Mucosa of stomach (tissue), 1 donor: ENCODE results near the gene PFDN2.

Source experiments
- H3K27me3 ChIP-seq: one replicate; pipeline ENCODE4 v1.7.0; 2013; ENCODE audit warnings: mild to moderate bottlenecking, low read length; ENCODE audit not compliant: control insufficient read depth, insufficient read depth
- H3K36me3 ChIP-seq: one replicate; pipeline ENCODE4 v1.7.0; 2013; ENCODE audit warnings: low read length; ENCODE audit not compliant: control insufficient read depth, insufficient read depth
- H3K4me1 ChIP-seq: one replicate; pipeline ENCODE4 v1.7.0; 2013; ENCODE audit warnings: mild to moderate bottlenecking, low read length; ENCODE audit not compliant: control insufficient read depth, insufficient read depth
- H3K4me3 ChIP-seq: one replicate; pipeline ENCODE4 v1.7.0; 2013; ENCODE audit warnings: low read length
- H3K9ac ChIP-seq: one replicate; pipeline ENCODE4 v1.7.0; 2013; ENCODE audit warnings: mild to moderate bottlenecking, low read length, moderate library complexity
- H3K9me3 ChIP-seq: one replicate; pipeline ENCODE4 v1.7.0; 2013; ENCODE audit warnings: mild to moderate bottlenecking, low read length, moderate library complexity; ENCODE audit not compliant: control insufficient read depth
- donor health status: Pancreatic carcinoma.

The PFDN2 gene

DNA sequence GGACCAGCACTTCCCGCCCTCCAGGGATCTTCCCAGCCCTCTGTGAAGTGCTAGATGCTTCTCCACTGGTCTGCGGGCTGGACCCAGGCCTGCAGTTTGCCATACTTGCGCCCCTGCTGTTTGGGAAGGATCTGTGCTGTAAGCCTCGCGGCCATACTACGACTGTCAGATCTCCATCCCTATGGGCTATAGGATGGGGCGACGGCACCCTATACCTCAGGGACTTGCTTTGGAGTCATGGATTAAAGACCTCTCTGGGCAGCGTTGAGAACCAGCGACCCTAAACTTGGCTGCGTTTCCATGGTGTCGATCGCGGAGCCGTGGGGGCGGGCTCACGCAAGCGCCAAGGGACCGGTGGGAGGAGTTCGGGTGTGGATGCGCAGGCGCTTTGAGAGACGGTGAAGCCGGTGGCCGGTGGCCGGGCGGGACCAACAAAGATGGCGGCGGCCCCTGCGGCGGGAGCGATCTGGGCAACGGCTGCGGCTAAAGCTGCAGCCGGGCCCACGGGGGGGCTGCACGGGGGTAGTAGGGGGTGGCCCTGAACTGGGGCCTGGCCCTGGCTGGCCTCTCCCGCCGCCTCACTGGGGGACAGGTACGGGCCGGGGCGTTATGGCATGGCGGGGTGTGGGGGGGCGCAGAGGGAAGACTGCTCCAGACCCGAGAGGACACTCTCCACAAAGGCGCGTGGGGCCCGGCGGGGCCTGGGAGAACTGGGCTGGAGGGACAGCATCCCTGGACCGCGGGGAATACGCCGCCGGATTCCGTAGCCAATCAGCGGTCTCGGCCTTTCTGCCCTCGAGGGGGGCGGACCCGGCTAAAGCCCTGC, 41.5 kb upstream of the PFDN2 start, which contains the start of gene USP21:
USP21 (plus strand) TSS at position 414 of the 826 bp plus-strand sequence. CDS start 1,141 bp downstream, outside the sequence.
- Histone ChIP-seq H3K4me3 (peak within 1 kb of the TSS; percentile 90), H3K4me1 (peaks cover 36% of the 10 kb centered on the region), H3K36me3 (peaks cover 4% of the 10 kb centered on the region), H3K9me3 (no peaks in the 10 kb centered on the region), H3K9ac (peak within 1 kb of the TSS; percentile 87), H3K27me3 (no peaks in the 10 kb centered on the region)

DNA sequence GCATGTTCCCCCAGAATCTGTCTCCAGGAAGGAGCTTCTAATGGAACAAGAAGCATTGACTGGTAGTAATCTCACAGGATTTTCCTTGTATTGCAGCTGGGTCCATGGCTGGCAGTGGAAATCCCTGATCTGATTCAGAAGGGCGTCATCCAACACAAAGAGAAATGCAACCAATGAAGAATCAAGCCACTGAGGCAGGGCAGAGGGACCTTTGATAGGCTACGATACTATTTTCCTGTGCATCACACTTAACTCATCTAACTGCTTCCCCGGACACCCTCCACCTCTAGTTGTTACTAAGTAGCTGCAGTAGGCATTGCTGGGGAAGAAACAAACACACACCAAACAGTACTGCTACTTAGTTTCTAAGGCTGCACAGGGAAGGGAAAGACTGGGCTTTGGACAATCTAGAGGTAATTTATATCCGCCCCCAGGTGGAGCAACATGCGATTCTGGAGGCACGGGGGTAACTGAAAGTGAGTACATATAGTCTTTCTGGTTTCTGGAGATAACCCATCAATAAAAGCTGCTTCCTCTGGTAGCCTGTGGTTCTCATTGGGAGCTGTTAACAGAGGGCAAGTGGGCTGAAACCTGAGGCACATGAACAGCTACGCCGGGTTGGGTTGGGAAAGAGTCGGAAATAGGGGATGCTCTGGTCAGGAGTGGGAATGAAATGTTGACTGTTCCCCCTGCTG, 40.6 kb upstream of the PFDN2 start:
- Histone ChIP-seq H3K27me3 (no peaks in the 10 kb centered on the region), H3K9ac (peak overlapping the region; percentile 87), H3K36me3 (peaks cover 4% of the 10 kb centered on the region), H3K4me3 (peak overlapping the region; percentile 90), H3K4me1 (peaks cover 36% of the 10 kb centered on the region), H3K9me3 (no peaks in the 10 kb centered on the region)

GRCh38 chr1:161157867-161158266, 40.0 kb upstream of the PFDN2 start:
- Histone ChIP-seq H3K9me3 (no peaks in the 10 kb centered on the region), H3K27me3 (no peaks in the 10 kb centered on the region), H3K4me3 (no peak overlapping the region), H3K36me3 (peaks cover 4% of the 10 kb centered on the region), H3K4me1 (peaks cover 36% of the 10 kb centered on the region), H3K9ac (no peak overlapping the region)

DNA sequence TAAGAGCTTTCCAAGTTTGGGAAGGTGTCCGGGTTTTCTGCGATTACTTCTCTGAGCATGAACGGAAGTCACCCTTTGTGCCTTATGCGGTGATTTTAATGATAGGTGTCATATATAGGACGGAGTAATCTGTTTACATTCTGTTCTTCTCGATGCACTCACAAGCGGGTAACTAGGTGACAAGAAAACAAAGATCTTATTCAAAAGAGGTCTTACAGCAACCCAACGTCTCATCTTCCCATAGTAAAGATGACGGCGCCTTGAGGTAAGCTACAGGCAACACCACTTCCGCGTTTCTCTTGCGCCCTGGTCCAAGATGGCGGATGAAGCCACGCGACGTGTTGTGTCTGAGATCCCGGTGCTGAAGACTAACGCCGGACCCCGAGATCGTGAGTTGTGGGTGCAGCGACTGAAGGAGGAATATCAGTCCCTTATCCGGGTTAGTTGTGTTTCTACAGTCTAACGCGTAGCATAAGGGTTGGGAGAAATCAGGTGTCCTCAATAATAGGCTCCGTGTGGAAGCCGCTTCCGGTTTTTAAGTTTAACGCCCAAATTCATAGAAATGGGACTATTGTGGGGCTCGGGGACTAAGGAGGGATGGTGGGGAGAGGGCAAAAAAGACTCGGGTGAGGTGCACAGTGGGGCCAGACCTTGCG, 36.0 kb upstream of the PFDN2 start, which contains the start of gene UFC1:
UFC1 (plus strand) TSS at position 297 of the 656 bp plus-strand sequence; CDS start at position 317, 20 bp downstream.
- H3K4me1 ChIP-seq: peaks cover 15% of the 10 kb centered on the region
- no peaks in the 10 kb centered on the region for H3K27me3 ChIP-seq
- peak within 1 kb of the TSS; percentile 97 for H3K9ac ChIP-seq
- peak within 1 kb of the TSS; percentile 87 for H3K4me3 ChIP-seq
- H3K9me3 ChIP-seq: no peaks in the 10 kb centered on the region
- peaks cover 4% of the 10 kb centered on the region for H3K36me3 ChIP-seq

GRCh38 chr1:161153176-161153575, 35.3 kb upstream of the PFDN2 start:
- Histone ChIP-seq H3K27me3 (no peaks in the 10 kb centered on the region), H3K4me1 (peaks cover 10% of the 10 kb centered on the region), H3K9ac (peak overlapping the region; percentile 97), H3K9me3 (no peaks in the 10 kb centered on the region), H3K36me3 (peaks cover 4% of the 10 kb centered on the region), H3K4me3 (no peak overlapping the region)

DNA sequence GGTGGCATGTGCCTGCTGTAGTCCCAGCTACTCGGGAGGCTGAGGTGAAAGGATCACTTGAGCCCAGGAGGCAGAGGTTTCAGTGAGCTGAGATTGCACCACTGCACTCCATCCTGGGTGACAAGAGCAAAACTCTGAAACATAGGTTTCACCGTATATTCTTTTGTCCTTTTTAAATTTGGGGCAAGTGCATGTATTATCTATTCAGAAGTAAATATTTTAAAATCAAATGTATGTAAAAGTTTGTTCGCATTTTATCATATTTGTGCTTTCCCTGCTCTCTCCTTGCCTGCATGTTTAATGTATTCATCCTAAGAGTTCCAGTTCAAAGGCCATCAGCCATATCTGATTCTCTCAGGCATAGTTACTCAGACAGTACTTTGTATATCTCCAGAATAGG, 28.0 kb upstream of the PFDN2 start:
- H3K9ac ChIP-seq: no peak overlapping the region
- no peaks in the 10 kb centered on the region for H3K36me3 ChIP-seq
- no peaks in the 10 kb centered on the region for H3K27me3 ChIP-seq
- no peaks in the 10 kb centered on the region for H3K4me1 ChIP-seq
- H3K4me3 ChIP-seq: no peak overlapping the region
- no peaks in the 10 kb centered on the region for H3K9me3 ChIP-seq

DNA sequence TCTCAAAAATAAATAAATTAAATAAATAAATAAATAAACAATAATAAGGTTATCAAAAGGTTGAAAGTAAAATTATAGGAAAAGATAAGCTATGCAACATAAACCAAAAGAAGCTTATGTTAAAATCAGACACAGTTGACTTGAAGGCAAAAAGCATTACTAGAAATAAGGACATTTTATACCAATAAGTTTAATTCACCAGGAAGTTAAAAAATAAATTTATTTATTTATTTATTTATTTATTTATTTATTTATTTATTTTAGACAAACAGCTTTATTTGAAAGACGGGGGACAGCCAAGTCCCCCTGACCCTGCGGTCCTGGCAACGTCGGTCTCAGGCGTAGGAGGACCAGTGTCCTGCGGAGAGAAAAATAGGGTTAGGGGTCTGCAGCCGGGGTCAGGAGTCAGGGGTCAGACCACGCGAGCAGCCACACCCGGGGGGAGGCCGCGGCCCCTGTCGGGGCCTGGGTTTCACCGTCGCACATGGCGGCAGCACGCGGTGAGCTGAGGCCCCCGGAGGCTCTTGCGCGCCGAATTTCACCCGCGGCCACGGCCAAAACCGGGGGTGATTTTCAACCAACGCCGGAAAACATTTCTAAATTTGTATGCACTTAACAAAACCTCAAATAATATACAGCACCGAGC, 23.0 kb upstream of the PFDN2 start:
- no peaks in the 10 kb centered on the region for H3K27me3 ChIP-seq

DNA sequence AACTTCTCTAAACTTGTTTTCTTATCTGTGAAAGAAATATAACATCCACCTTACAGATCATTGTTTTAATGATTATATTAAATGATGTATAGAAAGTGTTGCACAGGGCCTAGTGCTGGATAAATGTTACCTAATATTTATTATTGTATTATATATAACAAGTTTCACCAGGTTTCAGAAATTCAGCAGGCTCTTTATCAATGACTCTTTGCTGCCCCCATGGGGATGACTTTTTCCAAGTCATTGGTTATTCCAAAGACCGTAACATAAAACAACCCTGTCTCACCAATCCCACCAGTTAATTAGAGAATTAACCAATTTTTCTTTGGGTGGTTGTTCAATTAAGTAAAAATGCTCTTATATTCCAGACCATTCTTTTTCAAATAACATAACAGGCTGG, 21.9 kb upstream of the PFDN2 start:
- Histone ChIP-seq H3K9ac (no peak overlapping the region), H3K4me3 (no peak overlapping the region), H3K36me3 (no peaks in the 10 kb centered on the region), H3K4me1 (no peaks in the 10 kb centered on the region), H3K27me3 (no peaks in the 10 kb centered on the region), H3K9me3 (no peaks in the 10 kb centered on the region)

More for the DNA sequence above, 23.0 kb upstream of the PFDN2 start:
- H3K4me1 ChIP-seq: no peaks in the 10 kb centered on the region
- no peak overlapping the region for H3K4me3 ChIP-seq
- H3K9ac ChIP-seq: no peak overlapping the region
- H3K36me3 ChIP-seq: no peaks in the 10 kb centered on the region
- H3K9me3 ChIP-seq: no peaks in the 10 kb centered on the region

GRCh38 chr1:161138431-161138830, 20.6 kb upstream of the PFDN2 start:
- no peaks in the 10 kb centered on the region for H3K36me3 ChIP-seq
- no peaks in the 10 kb centered on the region for H3K9me3 ChIP-seq
- H3K27me3 ChIP-seq: no peaks in the 10 kb centered on the region
- H3K9ac ChIP-seq: no peak overlapping the region
- peaks cover 5% of the 10 kb centered on the region for H3K4me1 ChIP-seq
- no peak overlapping the region for H3K4me3 ChIP-seq

DNA sequence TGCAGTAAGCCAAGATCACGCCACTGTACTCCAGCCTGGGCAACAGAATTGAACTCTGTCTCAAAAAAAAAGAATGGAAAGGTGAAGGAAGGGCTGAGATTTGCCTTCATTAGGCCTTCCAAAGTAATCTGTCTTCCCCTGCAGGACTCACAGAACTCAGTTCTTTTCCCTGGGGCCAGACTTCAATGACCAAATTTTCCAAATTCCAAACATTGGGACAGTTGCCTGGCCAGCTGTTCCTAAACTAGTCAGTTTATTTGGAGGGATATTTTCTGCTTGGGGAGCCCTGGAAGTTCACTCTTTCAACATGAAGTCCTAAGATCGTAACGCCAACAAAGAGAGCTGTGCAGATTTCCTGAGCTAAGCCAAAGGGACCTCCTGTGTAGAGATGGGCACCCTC, 20.0 kb upstream of the PFDN2 start:
- no peaks in the 10 kb centered on the region for H3K27me3 ChIP-seq
- no peak overlapping the region for H3K4me3 ChIP-seq
- peaks cover 5% of the 10 kb centered on the region for H3K4me1 ChIP-seq
- no peak overlapping the region for H3K9ac ChIP-seq
- H3K9me3 ChIP-seq: no peaks in the 10 kb centered on the region
- no peaks in the 10 kb centered on the region for H3K36me3 ChIP-seq

GRCh38 chr1:161133220-161133740, 15.4 kb upstream of the PFDN2 start:
- no peaks in the 10 kb centered on the region for H3K36me3 ChIP-seq
- H3K4me1 ChIP-seq: peaks cover 5% of the 10 kb centered on the region
- peak overlapping the region; percentile 74 for H3K4me3 ChIP-seq
- no peaks in the 10 kb centered on the region for H3K9me3 ChIP-seq
- H3K9ac ChIP-seq: peak overlapping the region; percentile 93
- no peaks in the 10 kb centered on the region for H3K27me3 ChIP-seq
